ENCODE data around the gene TBATA.

GRCh38 chr10:70791386-70792039 lies 6.3 kb upstream of the TBATA start:
- TF ChIP-seq CTCF (IDR thresholded peaks at IDR 0.05) = no peak
- no peak for TF ChIP-seq EP300 (IDR thresholded peaks at IDR 0.05)
